Esophagus squamous epithelium (tissue), 5 donors: ENCODE data around the gene NPEPL1. TPM values are rescaled to one million over a fixed set of nuclear protein-coding genes. Genes with fewer than 3 reads are reported as not detected.

Experiments
- DNase-seq: peaks from one replicate; lab custom pipeline; 2025; lab: John Stamatoyannopoulos, UW
- H3K27ac ChIP-seq, 4 donors: fragments of 200-600 bp; sonication (generic); one replicate each; pipeline ENCODE4 v1.5.1; 2016 to 2019; ENCODE audit warnings: mild to moderate bottlenecking in 1 of 4
- H3K27me3 ChIP-seq, 4 donors: fragments of 200-600 bp; sonication (generic); 1 replicate in 3 of 4; 2 replicates in 1 of 4; pipeline versions ENCODE4 v1.5.1 to v1.6.0; 2017 to 2021; ENCODE audit warnings: antibody characterized with exemption in 1 of 4
- H3K36me3 ChIP-seq, 3 donors: fragments of 200-600 bp; sonication (generic); one replicate each; pipeline ENCODE4 v1.5.1; 2016 to 2019
- H3K4me1 ChIP-seq, 3 donors: fragments of 200-600 bp; sonication (generic); one replicate each; pipeline ENCODE4 v1.5.1; 2017 to 2019
- H3K4me3 ChIP-seq, 4 donors: fragments of 200-600 bp; sonication (generic); 1 replicate in 3 of 4; 2 replicates in 1 of 4; pipeline ENCODE4 v1.5.1; 2016 to 2019; ENCODE audit warnings: mild to moderate bottlenecking in 2 of 4, moderate library complexity in 1 of 4
- H3K9me3 ChIP-seq, 3 donors: fragments of 200-600 bp; sonication (generic); one replicate each; pipeline ENCODE4 v1.5.1; 2016 to 2019
- POLR2A ChIP-seq, 4 donors: fragments of 450-650 bp; IDR thresholded peaks; one replicate each; pipeline ENCODE4 v1.6.1; 2017; ENCODE audit warnings: antibody characterized with exemption in 4 of 4, mild to moderate bottlenecking in 4 of 4, moderate library complexity in 3 of 4
- WGBS, 2 donors: methylation state at CpG; one replicate each; pipeline ENCODE4 v1.1.5; 2018; 5-methylcytosine and 5-hydroxymethylcytosine counted together
- intact Hi-C: fragments of 100-400 bp; cut with DNase I; formaldehyde crosslinking; loops from one replicate; pipeline ENCODE4 v1.15.0; 2022
- total RNA-seq, 4 donors: library from RNA; depleted of rRNA; stranded (reverse); fragments of >200 nt; gene quantifications; one replicate each; pipeline ENCODE4 v1.1.0, GENCODE V29; 2016
- TF ChIP-seq, protein P1 (sequence below), 6 experiments: fragments of 450-650 bp in 4 of 6; fragments of 200-600 bp in 2 of 6; sonication (generic) in 2 of 6; IDR thresholded peaks; one replicate each; pipeline ENCODE4 v1.5.1; 2016 to 2019; ENCODE audit warnings: antibody characterized with exemption in 6 of 6, mild to moderate bottlenecking in 4 of 6, moderate library complexity in 4 of 6
- donor health status: DM: yes; HTN: yes; CAD: no.

NPEPL1 gene
- total RNA-seq, 4 donors from 2014 or later: 16.7 to 36.0 (median 21.0) TPM

DNA sequence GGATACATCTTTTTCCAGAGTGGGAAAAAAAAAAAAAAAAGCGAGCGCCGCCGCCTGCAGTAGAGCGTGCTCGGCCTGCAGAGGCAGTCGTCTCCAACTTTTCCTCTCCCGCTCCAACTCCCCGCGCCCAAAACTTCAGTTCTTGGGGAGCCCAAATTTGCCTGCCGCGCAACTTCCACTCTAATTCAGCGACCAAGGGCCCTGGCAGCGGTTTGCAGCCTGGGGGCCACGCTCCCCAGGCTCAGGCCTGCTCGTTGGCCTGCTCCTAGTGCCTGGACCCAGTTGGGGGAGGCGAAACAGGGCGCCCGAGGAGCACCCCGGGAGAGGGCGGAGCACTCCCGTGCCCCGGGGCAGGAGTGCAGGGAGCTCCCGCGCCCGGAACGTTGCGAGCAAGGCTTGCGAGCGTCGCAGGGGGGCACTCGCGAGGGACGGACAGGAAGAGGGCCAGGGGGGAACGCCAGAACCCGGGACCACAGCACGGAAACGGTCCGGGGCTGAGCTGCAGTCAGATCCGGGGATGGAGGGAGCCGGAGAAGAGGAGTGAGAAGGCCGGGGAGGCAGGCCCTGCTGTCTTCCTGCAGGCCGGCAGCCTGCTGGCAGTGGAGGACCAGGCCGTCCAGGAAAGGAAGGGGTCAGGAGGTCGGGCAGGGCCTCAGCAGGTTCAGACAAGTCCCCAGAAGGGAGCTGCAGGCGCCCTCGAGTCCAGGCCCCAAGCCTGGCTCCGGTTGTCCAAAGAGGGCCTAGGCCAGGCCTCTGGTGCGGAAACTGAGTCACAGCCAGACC is 41.6 kb upstream of the NPEPL1 start, which contains the start of gene STX16:
Gene STX16, plus strand, starts transcription at position 508 of the 783 bp plus-strand sequence. CDS start 724 bp downstream, outside the sequence.
- TF ChIP-seq POLR2A (IDR thresholded peaks at IDR 0.05): peak in 3 of 4 donors; percentile 54 to 81 (median 74)
- TF ChIP-seq, protein P1, sequence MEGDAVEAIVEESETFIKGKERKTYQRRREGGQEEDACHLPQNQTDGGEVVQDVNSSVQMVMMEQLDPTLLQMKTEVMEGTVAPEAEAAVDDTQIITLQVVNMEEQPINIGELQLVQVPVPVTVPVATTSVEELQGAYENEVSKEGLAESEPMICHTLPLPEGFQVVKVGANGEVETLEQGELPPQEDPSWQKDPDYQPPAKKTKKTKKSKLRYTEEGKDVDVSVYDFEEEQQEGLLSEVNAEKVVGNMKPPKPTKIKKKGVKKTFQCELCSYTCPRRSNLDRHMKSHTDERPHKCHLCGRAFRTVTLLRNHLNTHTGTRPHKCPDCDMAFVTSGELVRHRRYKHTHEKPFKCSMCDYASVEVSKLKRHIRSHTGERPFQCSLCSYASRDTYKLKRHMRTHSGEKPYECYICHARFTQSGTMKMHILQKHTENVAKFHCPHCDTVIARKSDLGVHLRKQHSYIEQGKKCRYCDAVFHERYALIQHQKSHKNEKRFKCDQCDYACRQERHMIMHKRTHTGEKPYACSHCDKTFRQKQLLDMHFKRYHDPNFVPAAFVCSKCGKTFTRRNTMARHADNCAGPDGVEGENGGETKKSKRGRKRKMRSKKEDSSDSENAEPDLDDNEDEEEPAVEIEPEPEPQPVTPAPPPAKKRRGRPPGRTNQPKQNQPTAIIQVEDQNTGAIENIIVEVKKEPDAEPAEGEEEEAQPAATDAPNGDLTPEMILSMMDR (IDR thresholded peaks at IDR 0.05): peak in 5 of 6 experiments; percentile 43 to 60 (median 57)
- Histone ChIP-seq H3K9me3 (no peaks in the 10 kb centered on the region), H3K27me3 (no peaks in the 10 kb centered on the region), H3K4me1 (peaks cover 7 to 76% (median 25%) of the 10 kb centered on the region in 3 donors), H3K4me3 (peak within 1 kb of the TSS; percentile 70 to 86 (median 74)), H3K36me3 (no peaks in the 10 kb centered on the region), H3K27ac (peak within 1 kb of the TSS; percentile 92 to 97 (median 96))
- intact Hi-C loops: no loop called here
- WGBS, 2 donors: 0 to 1% methylated on average over 11 to 26 of the region's 49 CpGs
- DNase-seq: peak; percentile 37

DNA sequence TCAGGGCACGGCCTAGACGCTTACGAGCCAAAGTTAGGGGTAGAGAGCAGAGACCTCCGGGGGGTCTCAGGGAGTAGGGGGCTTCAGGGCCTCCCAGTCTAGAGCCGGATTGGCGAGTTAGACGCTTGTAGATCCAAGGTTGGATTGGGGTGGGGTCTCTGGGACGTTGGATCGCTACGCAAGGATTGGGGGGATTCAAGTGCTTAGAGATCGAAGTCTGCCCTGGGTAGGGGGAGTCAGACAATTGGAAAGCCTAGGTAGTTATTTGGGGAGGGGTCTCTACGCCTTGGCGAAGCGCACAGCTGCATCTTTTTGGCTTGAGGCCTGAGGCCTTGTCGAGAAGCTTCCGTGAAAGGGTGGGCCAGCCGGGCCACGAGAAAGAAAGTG is 41.0 kb upstream of the NPEPL1 start:
- no peaks in the 10 kb centered on the region for H3K9me3 ChIP-seq
- TF ChIP-seq, protein P1 (IDR thresholded peaks at IDR 0.05): no peak
- no peak for TF ChIP-seq POLR2A (IDR thresholded peaks at IDR 0.05)
- no peaks in the 10 kb centered on the region for H3K36me3 ChIP-seq
- no peaks in the 10 kb centered on the region for H3K27me3 ChIP-seq
- intact Hi-C loops: no loop called here
- peaks cover 4 to 76% (median 28%) of the 10 kb centered on the region in 3 donors for H3K4me1 ChIP-seq
- H3K27ac ChIP-seq: peak overlapping the region; percentile 92 to 97 (median 96)
- 0% methylated on average over 15 to 16 of the region's 18 CpGs for WGBS, 2 donors
- H3K4me3 ChIP-seq: peak overlapping the region; percentile 70 to 86 (median 74)
- DNase-seq: no peak

DNA sequence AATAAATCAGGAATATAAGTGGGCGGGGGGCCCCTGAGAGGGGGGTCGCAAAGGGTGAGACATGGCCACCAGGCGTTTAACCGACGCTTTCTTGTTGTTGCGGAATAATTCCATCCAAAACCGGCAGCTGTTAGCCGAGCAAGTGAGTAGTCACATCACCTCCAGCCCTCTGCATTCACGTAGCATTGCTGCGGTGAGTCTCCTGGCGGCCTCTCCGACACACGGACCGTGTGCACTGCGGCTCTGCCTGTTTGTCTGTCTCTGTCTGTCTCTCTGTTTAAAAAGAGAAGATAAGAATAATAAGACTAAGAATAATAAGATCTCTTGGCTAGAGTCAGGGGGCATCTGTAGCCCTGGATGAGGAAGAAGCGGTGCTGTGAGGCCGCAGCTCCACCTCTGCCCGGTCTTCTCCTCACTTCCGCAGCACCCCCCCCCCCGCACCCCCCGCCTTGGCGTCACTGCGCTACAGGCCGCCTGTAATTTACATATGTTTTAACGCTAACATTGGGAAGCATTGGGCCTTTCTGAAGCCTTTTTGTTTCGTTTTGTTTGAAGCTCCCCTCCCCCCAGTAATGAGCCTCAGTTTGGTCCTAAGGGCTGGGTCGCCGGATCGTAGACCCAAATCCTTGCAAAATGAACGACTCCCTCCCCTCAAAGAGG is 40.5 kb upstream of the NPEPL1 start:
- 0 to 3% methylated on average over 23 to 25 of the region's 30 CpGs for WGBS, 2 donors
- no peaks in the 10 kb centered on the region for H3K36me3 ChIP-seq
- no peaks in the 10 kb centered on the region for H3K27me3 ChIP-seq
- H3K4me1 ChIP-seq: peaks cover 4 to 76% (median 33%) of the 10 kb centered on the region in 3 donors
- peak overlapping the region; percentile 92 to 97 (median 96) for H3K27ac ChIP-seq
- H3K4me3 ChIP-seq: peak overlapping the region; percentile 70 to 86 (median 74)
- no peaks in the 10 kb centered on the region for H3K9me3 ChIP-seq
- intact Hi-C loops: no loop called here
- peak; percentile 37 for DNase-seq
- peak in 2 of 4 donors; percentile 33 to 63 for TF ChIP-seq POLR2A (IDR thresholded peaks at IDR 0.05)
- TF ChIP-seq, protein P1 (IDR thresholded peaks at IDR 0.05): peak in 1 of 6 experiments; percentile 15

- Histone ChIP-seq H3K4me3 (peak overlapping the region; percentile 70 to 86 (median 74)), H3K9me3 (no peaks in the 10 kb centered on the region), H3K4me1 (peaks cover 4 to 76% (median 34%) of the 10 kb centered on the region in 3 donors), H3K27ac (peak overlapping the region; percentile 92 to 97 (median 96)), H3K36me3 (no peaks in the 10 kb centered on the region), H3K27me3 (no peaks in the 10 kb centered on the region)
- DNase-seq: no peak
- intact Hi-C loops: no loop called here
- TF ChIP-seq, protein P1 (IDR thresholded peaks at IDR 0.05): peak in 1 of 6 experiments; percentile 8
- no peak for TF ChIP-seq POLR2A (IDR thresholded peaks at IDR 0.05)
- WGBS, 2 donors: 5 to 7% methylated on average over 12 of the region's 12 CpGs
Measured at GRCh38 chr20:58652606-58653294, 39.9 kb upstream of the NPEPL1 start.
